Thoracic aorta (tissue), 2 donors: ENCODE results near the gene LMTK3. TPM values are rescaled to one million over a fixed set of nuclear protein-coding genes. Genes with fewer than 3 reads are reported as not detected.
A peak's percentile ranks its signal among the peaks of the same experiment; 100 is the strongest.

Experiments
- ATAC-seq: fragments of 150-250 bp; one replicate; pipeline ENCODE4 v1.8.0; 2017; ENCODE audit warnings: low read depth; ENCODE audit not compliant: insufficient number of reproducible peaks, low FRiP score
- DNase-seq: peaks from one replicate; pipeline ENCODE4 v3.0.0-alpha.2; 2020; ENCODE audit warnings: low spot score
- H3K27ac ChIP-seq, 2 donors: fragments of 200-600 bp; sonication (generic); 1 replicate in 1 of 2; 2 replicates in 1 of 2; pipeline ENCODE4 v1.5.1; 2016; ENCODE audit warnings: mild to moderate bottlenecking in 2 of 2, moderate library complexity in 2 of 2
- H3K27me3 ChIP-seq: fragments of 200-600 bp; sonication (generic); replicated peaks from 2 replicates; pipeline ENCODE4 v1.6.0; 2016; ENCODE audit warnings: mild to moderate bottlenecking; ENCODE audit not compliant: insufficient read depth
- H3K36me3 ChIP-seq: fragments of 200-600 bp; sonication (generic); one replicate; pipeline ENCODE4 v1.5.1; 2016
- H3K4me1 ChIP-seq, 2 donors: fragments of 200-600 bp; sonication (generic); 1 replicate in 1 of 2; 2 replicates in 1 of 2; pipeline versions ENCODE4 v1.5.1 to v1.6.0; 2016; ENCODE audit warnings: low read depth in 2 of 2, mild to moderate bottlenecking in 1 of 2; ENCODE audit not compliant: control insufficient read depth in 1 of 2
- H3K4me3 ChIP-seq: fragments of 200-600 bp; sonication (generic); 2 replicates; pipeline ENCODE4 v1.5.1; 2016; ENCODE audit warnings: mild to moderate bottlenecking
- H3K9me3 ChIP-seq: fragments of 200-600 bp; sonication (generic); 2 replicates; pipeline ENCODE4 v1.5.1; 2016
- total RNA-seq, 2 donors: library from RNA; depleted of rRNA; stranded (reverse); fragments of >200 nt; gene quantifications; one replicate each; pipeline versions ENCODE4 v1.1.0 to v1.2.3, GENCODE V29; 2016
- TF ChIP-seq, protein P1 (sequence below): fragments of 200-600 bp; sonication (generic); IDR thresholded peaks from one replicate; pipeline ENCODE4 v1.5.1; 2019; ENCODE audit warnings: antibody characterized with exemption

Gene LMTK3
- total RNA-seq, 2 donors from 2014 or later, result 0.41 to 4.5 TPM

DNA sequence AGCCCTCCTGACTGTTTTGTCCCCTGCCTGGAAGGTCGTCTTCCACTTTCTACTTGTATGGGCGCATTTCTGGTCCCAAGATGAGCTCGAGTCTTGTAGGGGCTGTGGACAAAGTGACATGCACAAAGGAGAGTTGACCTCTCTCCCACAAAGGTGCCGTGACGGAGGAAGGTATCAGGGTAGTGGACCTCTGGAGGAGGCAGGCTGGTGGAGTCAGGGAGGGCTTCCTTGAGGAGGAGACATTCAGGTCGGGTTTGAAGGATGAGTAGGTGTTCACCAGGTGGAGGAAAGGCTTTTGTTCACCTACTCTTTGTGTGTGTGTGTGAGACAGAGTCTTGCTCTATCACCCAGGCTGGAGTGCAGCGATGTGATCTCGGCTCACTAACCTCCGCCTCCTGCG lies 40.8 kb downstream of the LMTK3 start:
- ATAC-seq, result no peak
- peaks cover 6 to 18% of the 10 kb centered on the region in 2 donors for H3K4me1 ChIP-seq
- TF ChIP-seq, protein P1, sequence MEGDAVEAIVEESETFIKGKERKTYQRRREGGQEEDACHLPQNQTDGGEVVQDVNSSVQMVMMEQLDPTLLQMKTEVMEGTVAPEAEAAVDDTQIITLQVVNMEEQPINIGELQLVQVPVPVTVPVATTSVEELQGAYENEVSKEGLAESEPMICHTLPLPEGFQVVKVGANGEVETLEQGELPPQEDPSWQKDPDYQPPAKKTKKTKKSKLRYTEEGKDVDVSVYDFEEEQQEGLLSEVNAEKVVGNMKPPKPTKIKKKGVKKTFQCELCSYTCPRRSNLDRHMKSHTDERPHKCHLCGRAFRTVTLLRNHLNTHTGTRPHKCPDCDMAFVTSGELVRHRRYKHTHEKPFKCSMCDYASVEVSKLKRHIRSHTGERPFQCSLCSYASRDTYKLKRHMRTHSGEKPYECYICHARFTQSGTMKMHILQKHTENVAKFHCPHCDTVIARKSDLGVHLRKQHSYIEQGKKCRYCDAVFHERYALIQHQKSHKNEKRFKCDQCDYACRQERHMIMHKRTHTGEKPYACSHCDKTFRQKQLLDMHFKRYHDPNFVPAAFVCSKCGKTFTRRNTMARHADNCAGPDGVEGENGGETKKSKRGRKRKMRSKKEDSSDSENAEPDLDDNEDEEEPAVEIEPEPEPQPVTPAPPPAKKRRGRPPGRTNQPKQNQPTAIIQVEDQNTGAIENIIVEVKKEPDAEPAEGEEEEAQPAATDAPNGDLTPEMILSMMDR, result no peak
- no peak overlapping the region for H3K4me3 ChIP-seq
- H3K36me3 ChIP-seq, result peaks cover 47% of the 10 kb centered on the region
- no peak for DNase-seq
- H3K9me3 ChIP-seq, result no peaks in the 10 kb centered on the region
- H3K27ac ChIP-seq, result no peak overlapping the region
- no peaks in the 10 kb centered on the region for H3K27me3 ChIP-seq

DNA sequence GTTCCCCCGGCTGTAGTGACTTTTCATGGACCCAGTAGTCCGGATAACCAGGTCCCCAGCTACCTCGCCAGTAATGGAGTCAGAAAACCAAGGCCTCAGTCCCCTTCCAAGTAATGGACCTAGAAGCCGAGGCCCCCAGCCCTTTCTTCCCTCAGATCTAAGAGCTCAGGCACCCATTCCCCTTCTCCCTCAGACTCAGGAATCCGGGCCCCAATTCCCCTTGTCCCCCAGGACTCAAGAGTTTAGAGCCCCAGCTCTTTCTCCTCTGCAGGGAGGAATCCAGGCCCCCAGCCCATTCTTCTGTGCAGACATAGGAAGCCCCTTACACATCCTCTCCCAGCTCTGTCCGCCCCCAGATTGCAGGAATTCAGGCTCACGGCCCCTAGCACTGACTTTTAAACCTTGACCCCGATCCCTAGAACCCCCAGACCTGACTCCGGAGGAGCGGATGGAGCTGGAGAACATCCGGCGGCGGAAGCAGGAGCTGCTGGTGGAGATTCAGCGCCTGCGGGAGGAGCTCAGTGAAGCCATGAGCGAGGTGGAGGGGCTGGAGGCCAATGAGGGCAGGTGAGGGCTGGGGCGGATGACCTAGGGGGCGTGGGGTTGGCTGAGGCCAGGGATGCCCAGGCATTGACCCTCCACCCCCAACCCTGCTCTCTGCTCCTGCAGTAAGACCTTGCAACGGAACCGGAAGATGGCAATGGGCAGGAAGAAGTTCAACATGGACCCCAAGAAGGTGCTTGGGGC lies 41.5 kb downstream of the LMTK3 start:
- Histone ChIP-seq H3K27me3 (no peaks in the 10 kb centered on the region), H3K9me3 (no peaks in the 10 kb centered on the region), H3K27ac (peak overlapping the region; percentile 40 to 95), H3K4me1 (peaks cover 6 to 18% of the 10 kb centered on the region in 2 donors), H3K36me3 (peaks cover 39% of the 10 kb centered on the region), H3K4me3 (peak overlapping the region; percentile 89)
- ATAC-seq (no peak), DNase-seq (no peak)
- TF ChIP-seq, protein P1, result no peak

DNA sequence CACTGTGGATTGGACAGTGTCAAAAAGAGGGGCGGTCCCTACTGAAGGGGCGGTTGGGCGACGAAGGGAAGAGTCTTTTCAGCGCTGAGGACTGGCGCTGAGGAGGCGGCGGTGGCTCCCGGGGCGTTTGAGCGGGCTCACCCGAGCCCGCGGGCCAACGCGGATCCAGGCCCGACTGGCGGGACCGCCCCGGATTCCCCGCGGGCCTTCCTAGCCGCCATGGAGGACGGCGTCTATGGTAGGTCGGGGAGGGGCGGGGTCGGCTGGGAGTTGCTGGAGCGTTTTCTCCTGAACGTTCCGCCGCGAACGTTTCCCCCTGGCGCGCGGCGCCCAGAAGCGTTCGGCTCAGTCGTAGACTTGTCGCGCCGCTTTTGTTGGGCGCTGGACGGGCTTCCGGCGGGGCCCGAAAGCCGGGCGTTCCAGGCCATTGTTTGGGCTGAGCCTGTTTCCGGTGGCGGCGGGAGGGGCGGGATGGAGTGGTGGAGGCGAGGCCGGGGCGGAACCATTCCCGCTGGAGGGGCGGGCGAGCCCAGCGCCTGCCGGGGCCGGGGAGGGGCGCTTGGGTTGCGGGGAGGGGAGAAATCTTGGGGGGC lies 42.2 kb downstream of the LMTK3 start, which contains the start of gene CYTH2:
Gene CYTH2 (plus strand): TSS at position 81 of the 593 bp plus-strand sequence. CDS start 139 bp downstream, at position 220.
- Histone ChIP-seq H3K4me1 (peaks cover 6 to 18% of the 10 kb centered on the region in 2 donors), H3K9me3 (no peaks in the 10 kb centered on the region), H3K36me3 (peaks cover 33% of the 10 kb centered on the region), H3K4me3 (peak within 1 kb of the TSS; percentile 89), H3K27me3 (no peaks in the 10 kb centered on the region), H3K27ac (peak within 1 kb of the TSS; percentile 95 to 97)
- TF ChIP-seq, protein P1, result no peak
- ATAC-seq (peak; percentile 42), DNase-seq (peak; percentile 63)

DNA sequence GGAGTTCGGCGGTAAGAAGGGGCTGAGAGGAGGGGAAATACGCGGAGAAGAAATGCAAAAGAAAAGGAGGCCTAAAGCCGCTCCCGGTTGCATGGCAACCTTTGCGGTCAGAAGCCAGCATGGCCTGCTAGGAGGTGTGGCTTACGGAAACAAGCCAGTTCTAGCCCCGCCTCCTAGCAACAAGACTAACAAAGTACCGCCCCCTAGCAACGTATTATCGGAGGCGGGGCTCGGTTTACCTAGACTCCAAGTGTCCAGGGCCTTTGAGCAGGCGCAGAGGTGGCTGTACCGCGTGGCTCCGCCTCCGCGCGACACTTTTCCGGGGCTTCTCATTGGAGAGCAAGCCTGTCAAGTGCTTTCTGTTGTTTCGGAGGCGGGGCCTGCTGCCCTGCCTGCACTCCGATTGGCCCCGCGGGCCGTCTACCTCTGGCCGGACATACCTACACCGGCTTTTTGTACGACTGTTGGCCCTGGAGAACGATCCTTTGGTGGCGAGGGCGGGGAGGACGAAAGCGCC lies 42.8 kb downstream of the LMTK3 start:
- TF ChIP-seq, protein P1, result no peak
- Histone ChIP-seq H3K4me1 (peaks cover 6 to 18% of the 10 kb centered on the region in 2 donors), H3K9me3 (no peaks in the 10 kb centered on the region), H3K27ac (peak overlapping the region; percentile 95 to 97), H3K4me3 (peak overlapping the region; percentile 89), H3K27me3 (no peaks in the 10 kb centered on the region), H3K36me3 (peaks cover 30% of the 10 kb centered on the region)
- DNase-seq, result peak; percentile 99
- peak; percentile 93 for ATAC-seq
